Measurements from ENCODE around the gene PFAS. TPM values are rescaled to one million over a fixed set of nuclear protein-coding genes. Genes with fewer than 3 reads are reported as not detected.
A peak's percentile ranks its signal among the peaks of the same experiment; 100 is the strongest.

The PFAS gene
- total RNA-seq, 1 donor from 2014 or later: 35.4 TPM

DNA sequence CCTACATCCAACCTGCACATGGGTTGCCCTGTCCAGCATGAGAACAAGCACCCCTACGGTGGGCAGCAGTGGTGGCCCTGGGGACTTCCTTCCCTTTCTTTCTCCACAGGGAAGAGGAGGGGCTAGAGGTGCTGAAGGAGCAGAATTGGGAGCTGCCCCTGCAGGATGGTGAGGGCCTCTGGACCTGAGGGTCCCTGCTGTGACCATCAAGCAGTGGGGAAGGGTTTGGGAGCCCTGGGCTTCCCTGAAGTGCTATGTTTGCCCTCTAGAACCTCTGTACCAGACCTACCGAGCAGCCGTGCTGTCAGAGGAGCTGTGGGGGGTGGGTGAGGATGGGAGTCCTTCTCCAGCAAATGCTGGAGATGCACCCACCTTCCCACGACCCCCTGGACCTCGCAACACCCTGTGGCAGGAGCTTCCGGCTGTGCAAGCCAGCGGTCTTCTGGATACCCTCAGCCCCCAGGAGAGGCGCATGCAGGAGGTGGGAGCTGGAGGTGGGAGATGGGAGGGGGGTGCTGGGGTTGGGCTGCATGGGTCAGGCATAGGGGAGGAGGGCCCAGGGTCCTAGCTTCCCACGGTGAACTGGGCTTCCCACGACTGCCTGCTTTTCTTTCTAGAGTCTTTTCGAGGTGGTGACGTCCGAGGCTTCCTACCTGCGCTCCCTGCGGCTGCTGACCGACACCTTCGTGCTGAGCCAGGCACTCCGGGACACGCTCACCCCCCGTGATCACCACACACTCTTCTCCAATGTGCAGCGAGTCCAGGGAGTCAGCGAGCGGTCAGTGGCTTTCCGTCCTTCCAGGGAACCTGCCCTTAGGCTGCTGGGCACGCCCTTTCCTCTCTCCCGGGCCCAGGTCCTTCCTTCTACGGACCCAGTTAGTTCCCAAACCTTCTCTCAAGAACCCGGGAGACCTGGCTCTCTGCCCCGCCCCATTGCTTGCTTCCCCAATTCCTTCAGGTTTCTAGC lies 66.0 kb downstream of the PFAS start:
- H3K4me3 ChIP-seq (ENCODE audit: insufficient read depth, low read depth, low read length): no peak overlapping the region
- Mint-ChIP-seq H3K4me3 (ENCODE audit: unreplicated experiment) (no peak overlapping the region), H3K36me3 (ENCODE audit: low read depth, unreplicated experiment) (no peaks in the 10 kb centered on the region), H3K4me1 (ENCODE audit: low read depth, unreplicated experiment) (peaks cover 8% of the 10 kb centered on the region), H3K27ac (ENCODE audit: unreplicated experiment) (no peak overlapping the region), H3K27me3 (ENCODE audit: low read depth, unreplicated experiment) (peaks cover 62% of the 10 kb centered on the region), H3K9me3 (ENCODE audit: unreplicated experiment) (no peaks in the 10 kb centered on the region)
- peak overlapping the region; percentile 35 for H2AFZ ChIP-seq (ENCODE audit: low read depth, low read length)
- peak overlapping the region; percentile 52 for H3K4me2 ChIP-seq (ENCODE audit: low read length)
- no peak overlapping the region for H3K27ac ChIP-seq (ENCODE audit: low read depth, low read length)
- H3K36me3 ChIP-seq (ENCODE audit: insufficient read depth, low read length): no peaks in the 10 kb centered on the region
- no peak overlapping the region for H3K9ac ChIP-seq (ENCODE audit: low read length)
- DNase-seq (ENCODE audit: low read depth) (no peak), FAIRE-seq (no peak)
- peaks cover 42% of the 10 kb centered on the region for H3K27me3 ChIP-seq (ENCODE audit: insufficient read depth, low read length)
- TF ChIP-seq EZH2 (IDR thresholded peaks at IDR 0.05; ENCODE audit: insufficient read depth, low read length): peak; percentile 60
- TF ChIP-seq, protein P1, sequence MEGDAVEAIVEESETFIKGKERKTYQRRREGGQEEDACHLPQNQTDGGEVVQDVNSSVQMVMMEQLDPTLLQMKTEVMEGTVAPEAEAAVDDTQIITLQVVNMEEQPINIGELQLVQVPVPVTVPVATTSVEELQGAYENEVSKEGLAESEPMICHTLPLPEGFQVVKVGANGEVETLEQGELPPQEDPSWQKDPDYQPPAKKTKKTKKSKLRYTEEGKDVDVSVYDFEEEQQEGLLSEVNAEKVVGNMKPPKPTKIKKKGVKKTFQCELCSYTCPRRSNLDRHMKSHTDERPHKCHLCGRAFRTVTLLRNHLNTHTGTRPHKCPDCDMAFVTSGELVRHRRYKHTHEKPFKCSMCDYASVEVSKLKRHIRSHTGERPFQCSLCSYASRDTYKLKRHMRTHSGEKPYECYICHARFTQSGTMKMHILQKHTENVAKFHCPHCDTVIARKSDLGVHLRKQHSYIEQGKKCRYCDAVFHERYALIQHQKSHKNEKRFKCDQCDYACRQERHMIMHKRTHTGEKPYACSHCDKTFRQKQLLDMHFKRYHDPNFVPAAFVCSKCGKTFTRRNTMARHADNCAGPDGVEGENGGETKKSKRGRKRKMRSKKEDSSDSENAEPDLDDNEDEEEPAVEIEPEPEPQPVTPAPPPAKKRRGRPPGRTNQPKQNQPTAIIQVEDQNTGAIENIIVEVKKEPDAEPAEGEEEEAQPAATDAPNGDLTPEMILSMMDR (IDR thresholded peaks at IDR 0.05; ENCODE audit: insufficient read depth, low read depth, low read length): no peak
- H3K79me2 ChIP-seq (ENCODE audit: insufficient read depth, low read length): no peaks in the 10 kb centered on the region
- no peaks in the 10 kb centered on the region for H3K4me1 ChIP-seq (ENCODE audit: insufficient read depth, low read length)
- H3K9me3 ChIP-seq (ENCODE audit: insufficient read depth, low read depth, low read length): no peaks in the 10 kb centered on the region
- no peaks in the 10 kb centered on the region for H4K20me1 ChIP-seq (ENCODE audit: insufficient read depth, low read length)

DNA sequence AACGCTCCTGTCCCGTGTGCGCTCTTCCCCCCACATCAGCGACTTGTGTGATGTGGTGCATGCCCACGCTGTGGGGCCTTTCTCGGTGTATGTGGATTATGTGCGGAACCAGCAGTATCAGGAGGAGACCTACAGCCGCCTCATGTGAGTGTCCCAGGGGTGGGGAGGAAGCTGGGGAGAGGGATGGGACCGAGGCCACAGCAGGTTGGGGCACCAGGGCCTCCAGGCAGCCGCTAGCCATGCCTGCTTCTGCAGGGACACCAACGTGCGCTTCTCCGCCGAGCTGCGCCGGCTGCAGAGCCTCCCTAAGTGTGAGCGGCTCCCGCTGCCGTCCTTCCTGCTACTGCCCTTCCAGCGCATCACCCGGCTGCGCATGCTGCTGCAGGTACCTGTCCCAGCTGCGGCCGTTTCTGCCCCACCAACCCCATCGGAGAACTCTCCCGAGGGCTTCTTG lies 66.7 kb downstream of the PFAS start:
- no peak overlapping the region for H3K4me3 ChIP-seq (ENCODE audit: insufficient read depth, low read depth, low read length)
- peak overlapping the region; percentile 35 for H2AFZ ChIP-seq (ENCODE audit: low read depth, low read length)

More for the DNA sequence above, 66.7 kb downstream of the PFAS start:
- H3K36me3 Mint-ChIP-seq (ENCODE audit: low read depth, unreplicated experiment): no peaks in the 10 kb centered on the region
- Histone ChIP-seq H3K9me3 (ENCODE audit: insufficient read depth, low read depth, low read length) (no peaks in the 10 kb centered on the region), H3K4me2 (ENCODE audit: low read length) (peak overlapping the region; percentile 52), H3K27me3 (ENCODE audit: insufficient read depth, low read length) (peaks cover 42% of the 10 kb centered on the region), H3K4me1 (ENCODE audit: insufficient read depth, low read length) (no peaks in the 10 kb centered on the region), H3K9ac (ENCODE audit: low read length) (no peak overlapping the region), H3K27ac (ENCODE audit: low read depth, low read length) (no peak overlapping the region), H3K79me2 (ENCODE audit: insufficient read depth, low read length) (no peaks in the 10 kb centered on the region), H3K36me3 (ENCODE audit: insufficient read depth, low read length) (no peaks in the 10 kb centered on the region), H4K20me1 (ENCODE audit: insufficient read depth, low read length) (no peaks in the 10 kb centered on the region)
- FAIRE-seq: no peak
- no peak overlapping the region for H3K27ac Mint-ChIP-seq (ENCODE audit: unreplicated experiment)
- no peaks in the 10 kb centered on the region for H3K9me3 Mint-ChIP-seq (ENCODE audit: unreplicated experiment)
- no peak overlapping the region for H3K4me3 Mint-ChIP-seq (ENCODE audit: unreplicated experiment)
- no peak for DNase-seq (ENCODE audit: low read depth)
- peaks cover 7% of the 10 kb centered on the region for H3K4me1 Mint-ChIP-seq (ENCODE audit: low read depth, unreplicated experiment)
- peak; percentile 48 for TF ChIP-seq EZH2 (IDR thresholded peaks at IDR 0.05; ENCODE audit: insufficient read depth, low read length)
- TF ChIP-seq, protein P1 (IDR thresholded peaks at IDR 0.05; ENCODE audit: insufficient read depth, low read depth, low read length): no peak
- H3K27me3 Mint-ChIP-seq (ENCODE audit: low read depth, unreplicated experiment): peaks cover 60% of the 10 kb centered on the region

Measured in astrocyte (in vitro differentiated cells and primary cell).